Suprapubic skin (tissue), 4 donors: ENCODE data around the gene PDGFRB. TPM values are rescaled to one million over a fixed set of nuclear protein-coding genes. Genes with fewer than 3 reads are reported as not detected.
A peak's percentile ranks its signal among the peaks of the same experiment; 100 is the strongest.

Experiments
- DNase-seq, 2 donors: peaks; one replicate each; pipeline ENCODE4 v3.0.0-alpha.2; 2019; ENCODE audit warnings: low spot score in 2 of 2
- H3K27ac ChIP-seq: fragments of 200-600 bp; sonication (generic); one replicate; pipeline ENCODE4 v1.5.1; 2019
- H3K27me3 ChIP-seq: fragments of 200-600 bp; sonication (generic); one replicate; pipeline ENCODE4 v1.5.1; 2019
- H3K36me3 ChIP-seq: fragments of 200-600 bp; sonication (generic); one replicate; pipeline ENCODE4 v1.5.1; 2019
- H3K4me1 ChIP-seq: fragments of 200-600 bp; sonication (generic); one replicate; pipeline ENCODE4 v1.5.1; 2019
- H3K4me3 ChIP-seq: fragments of 200-600 bp; sonication (generic); one replicate; pipeline ENCODE4 v1.5.1; 2019; ENCODE audit warnings: mild to moderate bottlenecking
- H3K9me3 ChIP-seq: fragments of 200-600 bp; sonication (generic); one replicate; pipeline ENCODE4 v1.5.1; 2019
- EP300 ChIP-seq: sonication (generic); formaldehyde crosslinking; IDR thresholded peaks from one replicate; pipeline ENCODE4 v1.6.1; 2017; ENCODE audit warnings: antibody characterized with exemption
- POLR2A ChIP-seq, 2 donors: fragments of 450-650 bp; IDR thresholded peaks; one replicate each; pipeline ENCODE4 v1.6.1; 2017; ENCODE audit warnings: antibody characterized with exemption in 2 of 2, mild to moderate bottlenecking in 2 of 2, moderate library complexity in 2 of 2
- POLR2AphosphoS5 ChIP-seq, 3 donors: sonication (generic); formaldehyde crosslinking; IDR thresholded peaks; one replicate each; pipeline ENCODE4 v1.6.1; 2017; ENCODE audit warnings: antibody characterized with exemption in 3 of 3
- WGBS: methylation state at CpG from one replicate; pipeline ENCODE4 v1.1.5; 2018; 5-methylcytosine and 5-hydroxymethylcytosine counted together
- total RNA-seq, 4 donors: library from RNA; depleted of rRNA; stranded (reverse); fragments of >200 nt; gene quantifications; one replicate each; pipeline ENCODE4 v1.1.0, GENCODE V29; 2016
- TF ChIP-seq, protein P1 (sequence below), 2 donors: fragments of 200-600 bp in 1 of 2; fragments of 450-650 bp in 1 of 2; sonication (generic) in 1 of 2; IDR thresholded peaks; one replicate each; pipeline ENCODE4 v1.5.1; 2016 to 2019; ENCODE audit warnings: antibody characterized with exemption in 2 of 2, mild to moderate bottlenecking in 1 of 2, moderate library complexity in 1 of 2

Gene PDGFRB
- total RNA-seq, 4 donors from 2014 or later = 23.8 to 51.4 (median 43.9) TPM

DNA sequence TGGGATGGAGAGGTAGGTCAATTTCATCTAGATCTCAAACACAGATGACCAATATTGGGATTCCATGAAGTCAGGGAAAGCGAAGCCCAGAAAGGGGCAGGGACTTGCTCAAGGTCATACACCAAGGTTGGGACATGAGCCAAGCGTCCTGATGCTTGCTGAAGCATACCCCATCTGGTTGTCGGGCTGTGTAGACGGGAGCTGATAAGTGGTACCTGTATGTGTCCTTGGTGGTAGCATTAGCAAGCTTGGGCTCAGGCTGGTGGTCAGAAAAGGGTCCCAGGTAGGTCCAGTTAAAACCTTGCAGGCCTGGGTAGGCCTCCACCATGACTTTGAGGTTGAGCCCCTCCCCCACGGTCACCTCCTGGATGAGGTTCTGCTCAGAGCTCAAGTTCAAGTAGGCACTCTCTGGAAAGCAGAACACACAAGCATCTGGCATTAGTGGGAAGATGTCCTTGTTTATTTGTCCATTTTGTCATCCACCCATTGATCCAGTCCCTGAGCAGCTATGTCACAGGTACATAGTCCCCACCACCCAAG, 82.5 kb downstream of the PDGFRB start:
- TF ChIP-seq POLR2AphosphoS5 (IDR thresholded peaks at IDR 0.05) (no peak), POLR2A (IDR thresholded peaks at IDR 0.05) (no peak), EP300 (no peak)
- TF ChIP-seq, protein P1, sequence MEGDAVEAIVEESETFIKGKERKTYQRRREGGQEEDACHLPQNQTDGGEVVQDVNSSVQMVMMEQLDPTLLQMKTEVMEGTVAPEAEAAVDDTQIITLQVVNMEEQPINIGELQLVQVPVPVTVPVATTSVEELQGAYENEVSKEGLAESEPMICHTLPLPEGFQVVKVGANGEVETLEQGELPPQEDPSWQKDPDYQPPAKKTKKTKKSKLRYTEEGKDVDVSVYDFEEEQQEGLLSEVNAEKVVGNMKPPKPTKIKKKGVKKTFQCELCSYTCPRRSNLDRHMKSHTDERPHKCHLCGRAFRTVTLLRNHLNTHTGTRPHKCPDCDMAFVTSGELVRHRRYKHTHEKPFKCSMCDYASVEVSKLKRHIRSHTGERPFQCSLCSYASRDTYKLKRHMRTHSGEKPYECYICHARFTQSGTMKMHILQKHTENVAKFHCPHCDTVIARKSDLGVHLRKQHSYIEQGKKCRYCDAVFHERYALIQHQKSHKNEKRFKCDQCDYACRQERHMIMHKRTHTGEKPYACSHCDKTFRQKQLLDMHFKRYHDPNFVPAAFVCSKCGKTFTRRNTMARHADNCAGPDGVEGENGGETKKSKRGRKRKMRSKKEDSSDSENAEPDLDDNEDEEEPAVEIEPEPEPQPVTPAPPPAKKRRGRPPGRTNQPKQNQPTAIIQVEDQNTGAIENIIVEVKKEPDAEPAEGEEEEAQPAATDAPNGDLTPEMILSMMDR (IDR thresholded peaks at IDR 0.05) = no peak
- H3K36me3 ChIP-seq = no peaks in the 10 kb centered on the region
- no peaks in the 10 kb centered on the region for H3K4me1 ChIP-seq
- H3K27ac ChIP-seq = no peak overlapping the region
- no peaks in the 10 kb centered on the region for H3K27me3 ChIP-seq
- peak; percentile 44 to 68 for DNase-seq
- no peaks in the 10 kb centered on the region for H3K9me3 ChIP-seq
- no peak overlapping the region for H3K4me3 ChIP-seq
- 71% methylated on average over 5 of the region's 5 CpGs for WGBS

DNA sequence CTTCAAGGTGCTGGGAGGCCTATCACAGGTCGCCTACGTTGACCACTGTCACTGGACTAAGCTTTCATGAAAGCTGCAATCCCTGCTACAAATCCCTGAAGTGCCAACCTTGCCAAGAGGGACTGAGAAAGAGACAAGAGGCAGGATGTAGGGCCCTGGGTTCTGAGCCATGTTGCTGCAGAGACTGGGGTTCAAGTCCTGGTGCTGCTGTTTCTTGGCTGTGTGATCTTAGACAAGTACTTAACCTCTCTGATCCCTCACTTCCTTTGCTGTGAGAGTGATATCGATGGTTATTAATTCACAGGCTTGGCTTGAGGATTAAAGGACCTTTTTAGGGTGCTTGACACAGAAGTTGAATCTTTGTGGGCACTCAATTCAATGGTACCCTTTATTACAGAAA, 84.8 kb downstream of the PDGFRB start:
- 88% methylated on average over 3 of the region's 3 CpGs for WGBS
- Histone ChIP-seq H3K4me1 (no peaks in the 10 kb centered on the region), H3K27ac (no peak overlapping the region), H3K27me3 (no peaks in the 10 kb centered on the region), H3K9me3 (no peaks in the 10 kb centered on the region), H3K4me3 (no peak overlapping the region), H3K36me3 (no peaks in the 10 kb centered on the region)
- TF ChIP-seq EP300 (no peak), POLR2A (IDR thresholded peaks at IDR 0.05) (no peak), POLR2AphosphoS5 (IDR thresholded peaks at IDR 0.05) (no peak)
- TF ChIP-seq, protein P1 (IDR thresholded peaks at IDR 0.05) = no peak
- DNase-seq = peak in 1 of 2 donors; percentile 2

DNA sequence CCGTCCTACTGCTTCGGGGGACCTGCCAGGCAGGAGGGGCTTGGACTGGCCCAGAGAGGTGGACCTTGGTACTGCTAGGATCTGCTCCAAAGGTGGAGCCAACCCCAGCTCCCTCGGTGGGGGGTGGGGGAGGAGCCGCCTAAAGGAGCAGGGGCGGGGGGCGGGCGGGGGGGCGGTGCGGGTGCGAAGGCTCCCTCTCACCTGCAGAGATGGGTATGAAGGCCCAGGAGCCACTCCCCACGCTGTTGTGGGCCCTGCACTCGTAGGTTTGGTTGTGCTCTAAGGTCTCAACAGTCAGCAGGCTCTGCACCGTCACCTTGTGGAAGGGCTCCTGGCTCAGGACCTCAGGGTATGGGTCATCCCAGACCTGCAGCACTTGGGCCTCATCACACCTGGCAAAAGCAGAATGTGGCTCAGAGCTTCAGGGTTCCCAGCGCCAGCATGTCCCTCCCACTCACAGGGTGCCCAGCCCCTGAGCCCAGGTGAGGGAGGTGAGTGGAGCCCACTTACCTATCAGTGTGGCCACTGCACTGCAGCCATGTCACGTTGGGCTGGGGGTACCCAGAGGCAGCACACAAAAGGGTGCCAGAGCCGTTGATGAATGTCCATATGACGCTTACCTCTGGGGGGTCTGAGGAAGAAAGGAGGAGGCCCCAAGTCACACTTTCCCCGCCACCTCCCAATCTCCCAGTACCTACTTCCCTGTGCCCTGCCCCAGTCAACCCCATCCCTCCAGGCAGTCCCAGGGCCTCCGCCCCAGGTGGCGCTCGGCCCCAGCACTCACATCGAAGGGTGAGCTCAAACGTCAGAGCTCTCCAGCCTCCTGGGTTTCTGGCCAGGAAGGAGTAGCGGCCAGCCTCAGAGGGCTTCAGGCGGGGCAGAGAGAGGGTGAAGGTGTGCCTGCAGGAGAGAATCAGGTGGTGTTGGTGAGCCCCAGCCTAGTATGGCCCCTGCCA, 85.7 kb downstream of the PDGFRB start:
- Histone ChIP-seq H3K4me1 (no peaks in the 10 kb centered on the region), H3K27me3 (no peaks in the 10 kb centered on the region), H3K27ac (no peak overlapping the region), H3K4me3 (no peak overlapping the region), H3K36me3 (no peaks in the 10 kb centered on the region), H3K9me3 (no peaks in the 10 kb centered on the region)
- DNase-seq = peak; percentile 48 to 76
- 85% methylated on average over 12 of the region's 25 CpGs for WGBS
- no peak for TF ChIP-seq EP300
- no peak for TF ChIP-seq POLR2A (IDR thresholded peaks at IDR 0.05)
- TF ChIP-seq, protein P1 (IDR thresholded peaks at IDR 0.05) = no peak
- no peak for TF ChIP-seq POLR2AphosphoS5 (IDR thresholded peaks at IDR 0.05)

DNA sequence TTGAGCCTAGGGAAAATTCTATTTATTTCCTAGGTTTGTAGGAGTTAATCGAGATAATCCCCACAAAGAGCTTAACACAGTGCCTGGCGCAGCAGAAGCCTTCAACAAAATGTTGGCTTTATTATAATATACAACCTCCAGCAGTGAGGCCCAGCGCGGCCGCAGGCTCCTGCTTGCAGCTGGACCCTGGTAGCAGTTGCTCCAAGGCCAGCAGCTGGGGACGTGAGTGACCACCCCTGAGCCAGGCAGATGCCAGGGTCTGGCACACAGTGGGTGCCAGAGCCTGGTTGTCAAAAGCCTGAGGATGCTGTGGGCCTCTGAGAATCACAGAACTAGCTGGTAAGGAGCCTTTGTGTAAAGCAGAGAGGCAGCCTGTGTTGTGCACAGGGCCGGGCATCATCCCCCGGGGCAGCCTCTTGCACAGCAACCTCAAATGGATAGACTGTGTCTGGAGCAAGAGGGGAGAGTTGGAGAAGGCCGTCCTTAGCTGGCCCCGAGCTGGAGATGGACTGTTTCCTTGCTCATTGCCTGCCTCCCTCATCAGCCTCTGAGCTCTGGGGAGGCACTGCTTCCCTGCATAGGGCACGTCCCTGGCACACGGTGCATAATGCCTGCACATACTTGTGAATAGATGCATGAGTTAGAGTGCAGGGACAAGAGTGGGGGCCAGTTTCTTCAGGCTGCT, 86.5 kb downstream of the PDGFRB start:
- TF ChIP-seq POLR2A (IDR thresholded peaks at IDR 0.05) (no peak), POLR2AphosphoS5 (IDR thresholded peaks at IDR 0.05) (no peak), EP300 (no peak)
- TF ChIP-seq, protein P1 (IDR thresholded peaks at IDR 0.05) = no peak
- H3K9me3 ChIP-seq = no peaks in the 10 kb centered on the region
- peak in 1 of 2 donors; percentile 38 for DNase-seq
- H3K4me3 ChIP-seq = no peak overlapping the region
- H3K27me3 ChIP-seq = no peaks in the 10 kb centered on the region
- 84% methylated on average over 7 of the region's 12 CpGs for WGBS
- H3K4me1 ChIP-seq = no peaks in the 10 kb centered on the region
- no peak overlapping the region for H3K27ac ChIP-seq
- H3K36me3 ChIP-seq = no peaks in the 10 kb centered on the region

DNA sequence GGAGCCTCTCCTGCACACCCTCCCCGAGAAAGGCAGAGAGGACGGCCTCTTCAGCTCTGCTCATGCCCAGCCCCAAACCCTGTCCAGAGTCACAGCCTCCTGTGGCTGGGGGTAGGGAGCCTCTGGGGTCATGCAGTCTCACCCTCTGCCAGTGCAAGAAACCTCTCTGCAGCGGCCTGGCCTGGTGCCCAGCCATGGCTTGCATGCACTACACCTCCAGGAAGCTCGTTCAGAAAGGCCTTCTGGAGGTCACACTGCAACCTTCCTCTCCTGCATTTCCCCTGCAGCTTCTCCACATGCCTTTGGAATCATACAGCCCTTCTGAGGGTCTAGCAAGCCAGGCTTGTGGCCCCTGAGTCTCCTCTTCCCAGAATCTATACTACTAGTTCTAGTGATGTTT, 87.2 kb downstream of the PDGFRB start:
- DNase-seq = peak in 1 of 2 donors; percentile 57
- no peaks in the 10 kb centered on the region for H3K36me3 ChIP-seq
- H3K4me3 ChIP-seq = no peak overlapping the region
- no peak for TF ChIP-seq EP300
- TF ChIP-seq, protein P1 (IDR thresholded peaks at IDR 0.05) = no peak
- TF ChIP-seq POLR2AphosphoS5 (IDR thresholded peaks at IDR 0.05) = no peak
- no peak for TF ChIP-seq POLR2A (IDR thresholded peaks at IDR 0.05)
- H3K9me3 ChIP-seq = no peaks in the 10 kb centered on the region
- H3K27me3 ChIP-seq = no peaks in the 10 kb centered on the region
- no peaks in the 10 kb centered on the region for H3K4me1 ChIP-seq
- H3K27ac ChIP-seq = no peak overlapping the region
- 63% methylated on average over 2 of the region's 4 CpGs for WGBS
